Activated CD4-positive, CD25-positive, alpha-beta regulatory T cell (primary cell): ENCODE results near the gene FBXL22.
"Not testable (repeated sequence)": the region's sequence is repeated elsewhere in the genome, so short reads cannot be mapped to it uniquely, and the experiment has no call there.

Source experiments
- DNase-seq, 4 experiments: peaks; one replicate each; lab custom pipeline; 2025; lab: John Stamatoyannopoulos, UW

FBXL22 gene

DNA sequence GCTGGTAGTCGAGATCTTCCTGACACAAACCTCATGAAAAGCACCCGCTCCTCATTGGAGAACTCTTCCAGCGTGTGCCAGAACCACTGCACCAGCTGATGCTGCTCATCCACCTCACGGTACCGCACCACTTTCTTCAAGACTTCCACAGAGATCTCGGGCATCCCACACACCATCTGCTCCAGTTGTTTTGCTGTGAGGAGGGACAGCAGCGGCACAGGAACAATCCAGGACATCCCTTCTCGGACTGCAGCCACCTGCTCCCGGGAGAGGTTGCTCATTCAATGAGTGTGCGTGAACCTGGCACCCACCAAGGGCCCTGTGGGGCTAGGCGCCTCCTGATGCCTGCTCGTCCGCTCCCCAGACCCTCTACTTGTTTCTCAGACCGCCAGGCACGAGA is 15.1 kb downstream of the FBXL22 start:
- DNase-seq = no peak

DNA sequence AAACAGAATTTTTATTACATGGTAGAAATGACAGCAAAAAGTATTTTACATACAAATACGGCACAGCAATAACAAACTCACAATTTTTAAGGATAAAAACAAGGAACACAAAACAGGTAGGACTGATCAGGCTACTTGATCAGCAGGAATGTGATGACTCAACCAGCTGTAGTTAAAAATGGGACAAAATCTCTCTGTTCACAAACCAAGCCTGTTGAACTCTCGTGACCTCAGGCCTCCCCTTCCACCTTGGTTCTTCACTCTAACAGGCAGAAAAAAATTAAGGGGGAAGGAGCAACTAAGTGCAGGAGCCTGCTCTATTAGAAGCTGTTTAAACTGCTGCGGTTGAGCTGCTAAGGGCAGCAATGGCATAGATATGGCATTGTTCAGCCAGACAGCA is 18.7 kb downstream of the FBXL22 start:
- DNase-seq = no peak

DNA sequence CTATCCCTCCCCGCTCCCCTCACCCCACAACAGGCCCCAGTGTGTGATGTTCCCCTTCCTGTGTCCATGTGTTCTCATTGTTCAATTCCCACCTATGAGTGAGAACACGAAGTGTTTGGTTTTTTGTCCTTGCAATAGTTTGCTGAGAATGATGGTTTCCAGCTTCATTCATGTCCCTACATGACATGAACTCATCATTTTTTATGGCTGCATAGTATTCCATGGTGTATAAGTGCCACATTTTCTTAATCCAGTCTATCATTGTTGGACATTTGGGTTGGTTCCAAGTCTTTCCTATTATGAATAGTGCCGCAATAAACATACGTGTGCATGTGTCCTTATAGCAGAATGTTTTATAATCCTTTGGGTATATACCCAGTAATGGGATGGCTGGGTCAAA is 20.0 kb downstream of the FBXL22 start:
- DNase-seq = not testable (repeated sequence)

GRCh38 chr15:63617627-63618026 is 20.4 kb downstream of the FBXL22 start:
- not testable (repeated sequence) for DNase-seq

- DNase-seq = not testable (repeated sequence)
Measured at GRCh38 chr15:63620760-63621159, 23.6 kb downstream of the FBXL22 start.

GRCh38 chr15:63623232-63623969 is 26.2 kb downstream of the FBXL22 start:
- DNase-seq = no peak

DNA sequence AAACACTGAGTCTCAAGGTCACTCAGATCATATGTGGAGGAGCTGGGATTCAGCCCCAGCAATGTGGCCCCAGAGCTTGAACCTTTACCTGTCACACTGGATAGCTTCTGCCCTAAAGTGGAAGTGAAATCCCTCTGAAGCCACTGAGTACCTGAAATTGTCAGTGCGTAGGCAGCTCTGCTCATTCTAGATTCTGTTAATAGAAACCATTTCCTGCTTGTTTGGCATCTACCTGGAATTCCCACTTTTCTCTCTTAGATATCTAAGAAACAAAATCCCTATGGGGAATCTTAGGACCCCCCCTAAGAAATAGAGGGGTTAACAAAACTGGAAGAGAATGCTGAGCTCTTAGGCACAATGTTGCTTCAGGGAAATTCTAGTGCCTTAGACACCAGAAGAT is 29.8 kb downstream of the FBXL22 start:
- DNase-seq = no peak

GRCh38 chr15:63628123-63628822 is 31.1 kb downstream of the FBXL22 start:
- no peak for DNase-seq

DNA sequence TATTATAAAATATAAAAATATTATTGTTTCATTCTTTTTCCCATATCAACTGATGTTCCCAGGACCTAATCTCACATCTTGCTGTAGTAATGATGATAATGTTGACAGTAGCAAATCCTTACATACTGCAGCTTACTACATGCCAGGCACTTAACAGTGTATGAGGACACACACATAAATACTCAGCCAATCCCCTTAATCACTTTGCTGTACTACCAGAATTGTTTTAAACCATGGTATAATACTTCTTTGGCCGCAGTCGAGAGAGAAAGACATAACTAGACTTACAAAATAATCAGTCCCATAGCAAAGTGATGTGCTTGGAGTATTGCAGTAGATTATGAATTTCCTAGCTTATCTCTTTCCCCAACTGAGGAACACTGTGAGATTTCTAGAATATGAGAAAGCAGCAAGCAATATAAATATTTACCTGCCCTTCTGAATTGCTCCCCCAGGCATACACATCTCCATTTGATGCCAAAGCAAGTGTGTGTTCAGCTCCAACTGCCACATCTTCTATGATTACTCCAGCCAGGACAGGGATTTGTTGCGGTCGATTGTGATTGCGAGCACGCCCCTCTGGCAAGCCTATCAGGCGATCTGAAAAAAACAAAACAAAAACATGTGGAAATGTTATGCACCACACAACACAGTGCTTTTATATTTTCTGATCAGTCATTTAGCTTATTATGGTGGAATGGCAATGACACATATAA is 33.0 kb downstream of the FBXL22 start:
- no peak for DNase-seq

DNA sequence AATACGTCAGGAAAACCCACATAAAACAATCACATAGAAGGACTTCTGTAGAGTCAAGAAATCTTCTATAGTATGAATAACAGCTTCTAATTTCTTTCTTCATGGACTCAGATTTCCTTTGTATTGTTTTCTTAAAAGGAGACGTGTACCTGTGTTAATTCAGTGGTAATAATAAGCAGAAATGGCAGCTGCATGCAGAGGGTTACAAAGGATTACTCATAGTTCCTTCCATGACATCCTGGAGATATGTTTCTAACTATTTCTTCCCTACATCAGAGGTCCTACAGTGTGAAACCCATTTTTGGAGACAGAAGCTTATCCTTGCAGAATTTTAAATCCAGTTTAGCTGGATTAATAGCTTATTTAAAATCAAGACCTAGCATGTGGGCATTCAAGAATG is 36.1 kb downstream of the FBXL22 start:
- DNase-seq = no peak

GRCh38 chr15:63634154-63634553 is 37.0 kb downstream of the FBXL22 start:
- DNase-seq = no peak

GRCh38 chr15:63636518-63637061 is 39.4 kb downstream of the FBXL22 start:
- DNase-seq = no peak

GRCh38 chr15:63638839-63639238 is 41.7 kb downstream of the FBXL22 start:
- DNase-seq = no peak

- no peak for DNase-seq
Measured at GRCh38 chr15:63640146-63640545, 43.0 kb downstream of the FBXL22 start.
